ENCODE data around the gene AFP. TPM values are rescaled to one million over a fixed set of nuclear protein-coding genes. Genes with fewer than 3 reads are reported as not detected.

The AFP gene
- total RNA-seq, 1 donor from 2014 or later, result 2.2 TPM

GRCh38 chr4:73419106-73420038 lies 16.6 kb upstream of the AFP start:
- no peak overlapping the region for H3K4me3 ChIP-seq (ENCODE audit: low read depth, low read length)
- TF ChIP-seq, protein P1, sequence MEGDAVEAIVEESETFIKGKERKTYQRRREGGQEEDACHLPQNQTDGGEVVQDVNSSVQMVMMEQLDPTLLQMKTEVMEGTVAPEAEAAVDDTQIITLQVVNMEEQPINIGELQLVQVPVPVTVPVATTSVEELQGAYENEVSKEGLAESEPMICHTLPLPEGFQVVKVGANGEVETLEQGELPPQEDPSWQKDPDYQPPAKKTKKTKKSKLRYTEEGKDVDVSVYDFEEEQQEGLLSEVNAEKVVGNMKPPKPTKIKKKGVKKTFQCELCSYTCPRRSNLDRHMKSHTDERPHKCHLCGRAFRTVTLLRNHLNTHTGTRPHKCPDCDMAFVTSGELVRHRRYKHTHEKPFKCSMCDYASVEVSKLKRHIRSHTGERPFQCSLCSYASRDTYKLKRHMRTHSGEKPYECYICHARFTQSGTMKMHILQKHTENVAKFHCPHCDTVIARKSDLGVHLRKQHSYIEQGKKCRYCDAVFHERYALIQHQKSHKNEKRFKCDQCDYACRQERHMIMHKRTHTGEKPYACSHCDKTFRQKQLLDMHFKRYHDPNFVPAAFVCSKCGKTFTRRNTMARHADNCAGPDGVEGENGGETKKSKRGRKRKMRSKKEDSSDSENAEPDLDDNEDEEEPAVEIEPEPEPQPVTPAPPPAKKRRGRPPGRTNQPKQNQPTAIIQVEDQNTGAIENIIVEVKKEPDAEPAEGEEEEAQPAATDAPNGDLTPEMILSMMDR (conservative IDR thresholded peaks at IDR 0.05; ENCODE audit: low read depth, low read length), result no peak
- DNase-seq (ENCODE audit: low read depth), result no peak

- H3K4me3 ChIP-seq (ENCODE audit: low read depth, low read length), result no peak overlapping the region
- TF ChIP-seq, protein P1 (conservative IDR thresholded peaks at IDR 0.05; ENCODE audit: low read depth, low read length), result no peak
- DNase-seq (ENCODE audit: low read depth), result no peak
Observed at GRCh38 chr4:73420615-73421014, 15.4 kb upstream of the AFP start.

DNA sequence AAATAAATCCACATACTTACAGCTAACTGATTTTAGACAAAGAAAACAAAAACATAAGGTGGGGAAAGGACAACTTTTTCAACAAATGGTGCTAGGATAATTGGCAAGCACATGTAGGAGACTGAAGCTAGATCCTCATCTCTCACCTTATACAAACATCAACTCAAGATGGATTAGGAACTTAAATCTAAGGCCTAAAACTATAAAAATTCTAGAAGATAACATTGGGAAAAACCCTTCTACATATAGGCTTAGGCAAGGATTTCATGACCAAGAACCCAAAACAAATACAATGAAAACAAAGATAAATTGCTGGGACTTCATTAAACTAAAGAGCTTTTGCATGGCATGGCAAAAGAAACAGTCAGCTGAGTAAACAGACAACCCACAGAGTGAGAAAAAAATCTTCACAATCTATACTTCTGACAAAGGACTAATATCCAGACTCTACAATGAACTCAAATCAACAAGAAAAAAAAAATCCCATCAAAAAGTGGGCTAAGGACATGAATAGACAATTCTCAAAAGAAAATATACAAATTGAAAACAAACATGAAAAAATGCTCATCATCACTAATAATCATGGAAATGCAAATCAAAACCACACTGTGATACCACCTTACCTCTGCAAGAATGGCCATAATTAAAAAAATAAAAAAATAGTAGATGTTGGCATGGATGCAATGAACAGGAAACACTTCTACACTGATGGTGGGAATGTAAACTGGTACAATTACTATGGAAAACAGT lies 14.1 kb upstream of the AFP start:
- TF ChIP-seq, protein P1 (conservative IDR thresholded peaks at IDR 0.05; ENCODE audit: low read depth, low read length), result no peak
- DNase-seq (ENCODE audit: low read depth), result no peak
- H3K4me3 ChIP-seq (ENCODE audit: low read depth, low read length), result no peak overlapping the region

DNA sequence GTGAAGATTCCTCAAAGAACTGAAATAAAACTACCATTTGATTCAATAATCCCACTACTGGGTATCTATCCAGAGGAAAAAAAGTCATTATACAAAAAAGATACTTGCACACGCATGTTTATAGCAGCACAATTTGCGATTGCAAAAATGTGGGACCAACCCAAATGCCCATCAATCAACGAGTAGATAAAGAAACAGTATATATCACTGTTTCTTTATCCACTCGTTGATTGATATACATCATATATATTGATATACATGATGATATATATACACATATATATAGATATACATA lies 13.6 kb upstream of the AFP start:
- no peak for DNase-seq (ENCODE audit: low read depth)
- TF ChIP-seq, protein P1 (conservative IDR thresholded peaks at IDR 0.05; ENCODE audit: low read depth, low read length), result no peak
- no peak overlapping the region for H3K4me3 ChIP-seq (ENCODE audit: low read depth, low read length)

DNA sequence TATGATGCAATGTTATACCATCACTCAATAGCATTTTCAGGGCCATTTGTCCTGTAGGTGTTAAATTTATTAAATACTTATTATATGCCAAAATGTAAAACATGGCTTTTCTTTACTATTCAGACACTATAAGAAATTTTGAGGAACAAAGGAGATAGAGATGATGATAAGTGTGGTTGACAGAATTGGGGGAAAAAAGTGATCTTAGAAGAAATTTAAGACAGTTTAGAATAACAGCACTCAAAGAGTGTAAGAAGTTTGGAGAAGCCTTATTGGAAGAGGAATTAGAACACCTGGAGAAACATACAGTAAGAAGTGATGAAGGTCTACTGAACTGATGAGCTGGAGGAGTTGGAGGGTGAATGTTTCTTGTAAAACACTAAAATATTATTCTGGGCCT lies 12.8 kb upstream of the AFP start:
- TF ChIP-seq, protein P1 (conservative IDR thresholded peaks at IDR 0.05; ENCODE audit: low read depth, low read length), result no peak
- no peak overlapping the region for H3K4me3 ChIP-seq (ENCODE audit: low read depth, low read length)
- no peak for DNase-seq (ENCODE audit: low read depth)

GRCh38 chr4:73426666-73427065 lies 9.4 kb upstream of the AFP start:
- TF ChIP-seq, protein P1 (conservative IDR thresholded peaks at IDR 0.05; ENCODE audit: low read depth, low read length), result no peak
- DNase-seq (ENCODE audit: low read depth), result no peak
- H3K4me3 ChIP-seq (ENCODE audit: low read depth, low read length), result no peak overlapping the region

Data from epithelial cell of proximal tubule (primary cell).